GM12864 (cell line): ENCODE results near the gene GALNT17.

Experiments
- DNase-seq: peaks from one replicate; pipeline ENCODE4 v3.0.0-alpha.2; 2011; ENCODE audit warnings: low read depth
- H3K4me3 ChIP-seq: 2 replicates; pipeline ENCODE4 v1.5.1; 2011; ENCODE audit warnings: mild to moderate bottlenecking, low read depth, low read length, control low read depth
- TF ChIP-seq, protein P1 (sequence below): IDR thresholded peaks from 2 replicates; pipeline ENCODE4 v1.5.1; 2011; ENCODE audit warnings: low read depth, mild to moderate bottlenecking, moderate library complexity, low read length, control low read depth, inconsistent platforms; ENCODE audit errors: missing control alignments

Gene GALNT17

DNA sequence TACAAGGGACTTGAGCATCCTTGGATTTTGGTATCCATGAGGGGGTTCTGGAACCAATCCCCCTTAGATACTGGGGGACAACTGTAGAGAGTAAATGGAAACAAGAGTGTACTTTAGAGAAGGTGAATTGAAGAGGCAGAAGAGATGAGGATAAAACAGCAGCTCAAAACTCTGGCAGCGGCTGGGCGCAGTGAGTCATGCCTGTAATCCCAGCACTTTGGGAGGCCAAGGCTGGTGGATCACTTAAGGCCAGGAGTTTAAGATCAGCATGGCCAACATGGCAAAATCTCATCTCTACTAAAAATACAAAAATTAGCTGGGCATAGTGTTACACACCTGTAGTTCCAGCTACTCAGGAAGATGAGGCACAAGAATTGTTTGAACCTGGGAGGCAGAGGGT lies 218.7 kb downstream of the GALNT17 start:
- TF ChIP-seq, protein P1, sequence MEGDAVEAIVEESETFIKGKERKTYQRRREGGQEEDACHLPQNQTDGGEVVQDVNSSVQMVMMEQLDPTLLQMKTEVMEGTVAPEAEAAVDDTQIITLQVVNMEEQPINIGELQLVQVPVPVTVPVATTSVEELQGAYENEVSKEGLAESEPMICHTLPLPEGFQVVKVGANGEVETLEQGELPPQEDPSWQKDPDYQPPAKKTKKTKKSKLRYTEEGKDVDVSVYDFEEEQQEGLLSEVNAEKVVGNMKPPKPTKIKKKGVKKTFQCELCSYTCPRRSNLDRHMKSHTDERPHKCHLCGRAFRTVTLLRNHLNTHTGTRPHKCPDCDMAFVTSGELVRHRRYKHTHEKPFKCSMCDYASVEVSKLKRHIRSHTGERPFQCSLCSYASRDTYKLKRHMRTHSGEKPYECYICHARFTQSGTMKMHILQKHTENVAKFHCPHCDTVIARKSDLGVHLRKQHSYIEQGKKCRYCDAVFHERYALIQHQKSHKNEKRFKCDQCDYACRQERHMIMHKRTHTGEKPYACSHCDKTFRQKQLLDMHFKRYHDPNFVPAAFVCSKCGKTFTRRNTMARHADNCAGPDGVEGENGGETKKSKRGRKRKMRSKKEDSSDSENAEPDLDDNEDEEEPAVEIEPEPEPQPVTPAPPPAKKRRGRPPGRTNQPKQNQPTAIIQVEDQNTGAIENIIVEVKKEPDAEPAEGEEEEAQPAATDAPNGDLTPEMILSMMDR, result no peak
- no peak overlapping the region for H3K4me3 ChIP-seq

GRCh38 chr7:71354716-71355115 lies 222.8 kb downstream of the GALNT17 start:
- no peak for DNase-seq
- no peak overlapping the region for H3K4me3 ChIP-seq
- TF ChIP-seq, protein P1, result no peak

More for the DNA sequence above, 218.7 kb downstream of the GALNT17 start:
- no peak for DNase-seq

DNA sequence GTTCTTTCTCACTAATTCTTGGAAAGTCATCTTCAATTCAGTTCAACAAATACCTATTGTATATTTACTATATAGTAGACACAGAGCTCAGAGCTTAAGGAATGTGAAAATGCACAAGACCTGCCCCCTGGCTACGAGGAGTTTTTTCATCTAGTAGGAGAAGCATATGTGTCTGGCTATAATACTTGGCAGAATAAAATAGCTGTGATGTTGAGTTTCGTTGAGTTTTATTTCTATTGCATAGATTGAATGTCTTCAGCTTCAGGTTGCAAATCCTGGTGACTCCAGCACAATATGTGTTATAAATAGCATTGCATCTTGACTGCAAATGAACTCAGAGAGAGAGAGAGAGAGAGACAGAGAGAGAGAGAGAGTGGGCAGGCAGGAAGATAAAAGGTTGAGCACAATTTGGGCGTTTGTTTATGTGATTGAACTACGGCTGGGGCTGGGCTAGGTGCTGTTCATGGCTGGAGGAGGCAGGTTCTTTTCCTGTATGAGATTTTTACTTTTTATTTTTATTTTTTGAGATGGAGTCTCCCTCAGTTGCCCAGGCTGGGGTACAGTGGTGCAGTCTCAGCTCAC lies 229.6 kb downstream of the GALNT17 start:
- DNase-seq, result no peak
- TF ChIP-seq, protein P1, result no peak
- H3K4me3 ChIP-seq, result no peak overlapping the region

- no peak for DNase-seq
- no peak overlapping the region for H3K4me3 ChIP-seq
- TF ChIP-seq, protein P1, result no peak
Measured at GRCh38 chr7:71362240-71362639, 230.3 kb downstream of the GALNT17 start.

GRCh38 chr7:71363223-71363622 lies 231.3 kb downstream of the GALNT17 start:
- no peak for DNase-seq
- TF ChIP-seq, protein P1, result no peak
- H3K4me3 ChIP-seq, result no peak overlapping the region

GRCh38 chr7:71363627-71364026 lies 231.7 kb downstream of the GALNT17 start:
- H3K4me3 ChIP-seq, result no peak overlapping the region
- DNase-seq, result no peak
- TF ChIP-seq, protein P1, result no peak

GRCh38 chr7:71364551-71364950 lies 232.6 kb downstream of the GALNT17 start:
- TF ChIP-seq, protein P1, result no peak
- H3K4me3 ChIP-seq, result no peak overlapping the region
- DNase-seq, result no peak
